Kidney epithelial cell (primary cell): Measurements from ENCODE around the gene KLHL3. TPM values are rescaled to one million over a fixed set of nuclear protein-coding genes. Genes with fewer than 3 reads are reported as not detected.

Experiments used
- DNase-seq: peaks from one replicate; pipeline ENCODE4 v3.0.0-alpha.2; 2010; ENCODE audit warnings: low read depth
- H3K27me3 ChIP-seq: 2 replicates; pipeline ENCODE4 v1.6.0; 2011; ENCODE audit warnings: low read length; ENCODE audit not compliant: control insufficient read depth, insufficient read depth
- H3K36me3 ChIP-seq: 2 replicates; pipeline ENCODE4 v1.5.1; 2011; ENCODE audit warnings: low read length; ENCODE audit not compliant: control insufficient read depth, insufficient read depth
- H3K4me3 ChIP-seq: 2 replicates; pipeline ENCODE4 v1.5.1; 2011; ENCODE audit warnings: low read depth, mild to moderate bottlenecking, control low read depth, low read length
- CTCF ChIP-seq: IDR thresholded peaks from 2 replicates; pipeline ENCODE4 v1.5.1; 2011; ENCODE audit warnings: mild to moderate bottlenecking, moderate library complexity, low read length, control low read depth, inconsistent platforms; ENCODE audit not compliant: insufficient read depth, poor library complexity, severe bottlenecking
- total RNA-seq: library from RNA; depleted of rRNA; stranded (reverse); fragments of >200 nt; gene quantifications from 2 replicates; pipeline ENCODE4 v1.2.3, GENCODE V29; 2015

KLHL3 gene
- total RNA-seq, 1 donor from 2014 or later = 2.8 TPM

GRCh38 chr5:137615171-137615775 is 120.6 kb downstream of the KLHL3 start:
- H3K27me3 ChIP-seq = no peaks in the 10 kb centered on the region
- no peak for DNase-seq
- H3K4me3 ChIP-seq = no peak overlapping the region
- H3K36me3 ChIP-seq = no peaks in the 10 kb centered on the region
- no peak for TF ChIP-seq CTCF

- no peak for TF ChIP-seq CTCF
- no peak overlapping the region for H3K4me3 ChIP-seq
- no peaks in the 10 kb centered on the region for H3K27me3 ChIP-seq
- H3K36me3 ChIP-seq = no peaks in the 10 kb centered on the region
- no peak for DNase-seq
Observed at GRCh38 chr5:137613554-137614265, 122.2 kb downstream of the KLHL3 start.

- no peak overlapping the region for H3K4me3 ChIP-seq
- DNase-seq = no peak
- H3K27me3 ChIP-seq = peaks cover 4% of the 10 kb centered on the region
- H3K36me3 ChIP-seq = no peaks in the 10 kb centered on the region
- TF ChIP-seq CTCF = no peak
Observed at GRCh38 chr5:137612576-137612975, 123.3 kb downstream of the KLHL3 start.

GRCh38 chr5:137611794-137612435 is 124.0 kb downstream of the KLHL3 start:
- no peaks in the 10 kb centered on the region for H3K36me3 ChIP-seq
- no peak overlapping the region for H3K4me3 ChIP-seq
- TF ChIP-seq CTCF = no peak
- H3K27me3 ChIP-seq = peaks cover 5% of the 10 kb centered on the region
- no peak for DNase-seq

- H3K36me3 ChIP-seq = no peaks in the 10 kb centered on the region
- no peak for TF ChIP-seq CTCF
- peaks cover 5% of the 10 kb centered on the region for H3K27me3 ChIP-seq
- no peak for DNase-seq
- no peak overlapping the region for H3K4me3 ChIP-seq
Observed at GRCh38 chr5:137611011-137611580, 124.8 kb downstream of the KLHL3 start.
